GM18873 (cell line): ENCODE results near the gene G6PC2.
A peak's percentile ranks its signal among the peaks of the same experiment; 100 is the strongest.
"Not testable (repeated sequence)": the region's sequence is repeated elsewhere in the genome, so short reads cannot be mapped to it uniquely, and the experiment has no call there.

Source experiments
- ATAC-seq: cut with Tn5 transposase; IDR thresholded peaks from one replicate; pipeline ENCODE4 v1.9.1; 2021; ENCODE audit warnings: mild to moderate bottlenecking, moderate library complexity, moderate number of reproducible peaks; ENCODE audit not compliant: unreplicated experiment, low FRiP score

The G6PC2 gene

GRCh38 chr2:168901003-168901402 lies at the start of gene G6PC2:
TSS of gene G6PC2 (plus strand) at chr2:168901291. CDS start at chr2:168901332, 41 bp downstream.
- no peak for ATAC-seq

GRCh38 chr2:168851674-168852320 lies 49.3 kb upstream of the G6PC2 start:
- no peak for ATAC-seq

- no peak for ATAC-seq
Measured at GRCh38 chr2:168852481-168852880, 48.6 kb upstream of the G6PC2 start.

GRCh38 chr2:168853471-168853870 lies 47.6 kb upstream of the G6PC2 start:
- ATAC-seq = no peak

- no peak for ATAC-seq
Measured at GRCh38 chr2:168854651-168855050, 46.4 kb upstream of the G6PC2 start.

GRCh38 chr2:168855601-168856000 lies 45.5 kb upstream of the G6PC2 start:
- no peak for ATAC-seq

GRCh38 chr2:168858146-168858545 lies 42.9 kb upstream of the G6PC2 start:
- no peak for ATAC-seq

- not testable (repeated sequence) for ATAC-seq
Measured at GRCh38 chr2:168867164-168867563, 33.9 kb upstream of the G6PC2 start.

GRCh38 chr2:168870369-168870768 lies 30.7 kb upstream of the G6PC2 start:
- ATAC-seq = not testable (repeated sequence)

- not testable (repeated sequence) for ATAC-seq
Measured at GRCh38 chr2:168870824-168871223, 30.3 kb upstream of the G6PC2 start.

GRCh38 chr2:168874368-168875054 lies 26.6 kb upstream of the G6PC2 start:
- no peak for ATAC-seq

GRCh38 chr2:168882163-168882562 lies 18.9 kb upstream of the G6PC2 start:
- not testable (repeated sequence) for ATAC-seq

- no peak for ATAC-seq
Measured at GRCh38 chr2:168884975-168885374, 16.1 kb upstream of the G6PC2 start.

- no peak for ATAC-seq
Measured at GRCh38 chr2:168889635-168890005, 11.5 kb upstream of the G6PC2 start.

- peak; percentile 100 for ATAC-seq
Measured at GRCh38 chr2:168890006-168890782, 10.9 kb upstream of the G6PC2 start, which contains the start of gene SPC25. TSS of gene SPC25 (minus strand) at chr2:168890430. CDS start at chr2:168889519, 911 bp downstream.

GRCh38 chr2:168892327-168892726 lies 8.8 kb upstream of the G6PC2 start:
- no peak for ATAC-seq

GRCh38 chr2:168894101-168894500 lies 7.0 kb upstream of the G6PC2 start:
- no peak for ATAC-seq

GRCh38 chr2:168894720-168895119 lies 6.4 kb upstream of the G6PC2 start:
- no peak for ATAC-seq

- no peak for ATAC-seq
Measured at GRCh38 chr2:168895771-168896170, 5.3 kb upstream of the G6PC2 start.

- no peak for ATAC-seq
Measured at GRCh38 chr2:168896783-168897182, 4.3 kb upstream of the G6PC2 start.

GRCh38 chr2:168897449-168897848 lies 3.6 kb upstream of the G6PC2 start:
- ATAC-seq = no peak
